ENCODE data around the gene APOD. TPM values are rescaled to one million over a fixed set of nuclear protein-coding genes. Genes with fewer than 3 reads are reported as not detected.
A peak's percentile ranks its signal among the peaks of the same experiment; 100 is the strongest.

APOD gene
- total RNA-seq, 1 donor from 2014 or later: 0.25 TPM

- ATAC-seq (no peak), DNase-seq (ENCODE audit: low spot score) (no peak)
Observed at GRCh38 chr3:195535293-195535692, 48.4 kb downstream of the APOD start.

GRCh38 chr3:195532834-195533233 is 50.9 kb downstream of the APOD start:
- ATAC-seq (no peak), DNase-seq (ENCODE audit: low spot score) (no peak)

GRCh38 chr3:195532345-195532744 is 51.4 kb downstream of the APOD start:
- DNase-seq (ENCODE audit: low spot score) (no peak), ATAC-seq (no peak)

- no peak for ATAC-seq
- DNase-seq (ENCODE audit: low spot score): no peak
Observed at GRCh38 chr3:195531683-195532082, 52.1 kb downstream of the APOD start.

GRCh38 chr3:195526492-195526891 is 57.2 kb downstream of the APOD start:
- ATAC-seq (no peak), DNase-seq (ENCODE audit: low spot score) (no peak)

GRCh38 chr3:195524171-195524896 is 59.4 kb downstream of the APOD start:
- DNase-seq (ENCODE audit: low spot score) (no peak), ATAC-seq (no peak)

- ATAC-seq (peak; percentile 69), DNase-seq (ENCODE audit: low spot score) (no peak)
Observed at GRCh38 chr3:195522254-195523023, 61.3 kb downstream of the APOD start.

Other genes starting within 250 kb of the APOD start
- 13.2 TPM for gene ACAP2, start 140.9 kb downstream of the APOD start, total RNA-seq
- 11.8 TPM for gene PPP1R2, start 40.6 kb downstream of the APOD start, total RNA-seq
- gene MUC20, start 137.0 kb upstream of the APOD start, total RNA-seq: 29.6 TPM
- gene MUC4, start 228.0 kb upstream of the APOD start, total RNA-seq: 0.08 TPM

Data from left lobe of liver (tissue), 2 donors.